ENCODE measurements around the gene SYTL3.

DNA sequence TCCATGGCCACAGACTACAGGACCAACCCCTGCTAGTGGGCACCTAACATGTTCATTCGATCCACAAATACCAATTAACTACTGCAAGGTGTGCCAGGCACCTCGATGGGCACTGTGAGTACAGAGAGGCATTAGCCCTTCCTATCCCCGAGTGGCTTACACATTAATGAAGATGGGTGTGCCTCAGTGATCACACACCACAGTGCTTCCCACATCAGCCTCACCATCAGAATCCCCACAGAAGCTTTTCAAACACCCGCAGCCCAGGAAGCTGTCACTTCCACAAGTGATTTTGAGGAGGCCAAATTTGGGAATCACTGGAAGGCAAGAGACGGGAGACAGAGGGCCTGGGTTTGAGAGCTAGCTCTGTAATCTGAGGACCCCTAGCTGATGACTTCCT lies 145.7 kb downstream of the SYTL3 start:
- TF ChIP-seq, protein P1, sequence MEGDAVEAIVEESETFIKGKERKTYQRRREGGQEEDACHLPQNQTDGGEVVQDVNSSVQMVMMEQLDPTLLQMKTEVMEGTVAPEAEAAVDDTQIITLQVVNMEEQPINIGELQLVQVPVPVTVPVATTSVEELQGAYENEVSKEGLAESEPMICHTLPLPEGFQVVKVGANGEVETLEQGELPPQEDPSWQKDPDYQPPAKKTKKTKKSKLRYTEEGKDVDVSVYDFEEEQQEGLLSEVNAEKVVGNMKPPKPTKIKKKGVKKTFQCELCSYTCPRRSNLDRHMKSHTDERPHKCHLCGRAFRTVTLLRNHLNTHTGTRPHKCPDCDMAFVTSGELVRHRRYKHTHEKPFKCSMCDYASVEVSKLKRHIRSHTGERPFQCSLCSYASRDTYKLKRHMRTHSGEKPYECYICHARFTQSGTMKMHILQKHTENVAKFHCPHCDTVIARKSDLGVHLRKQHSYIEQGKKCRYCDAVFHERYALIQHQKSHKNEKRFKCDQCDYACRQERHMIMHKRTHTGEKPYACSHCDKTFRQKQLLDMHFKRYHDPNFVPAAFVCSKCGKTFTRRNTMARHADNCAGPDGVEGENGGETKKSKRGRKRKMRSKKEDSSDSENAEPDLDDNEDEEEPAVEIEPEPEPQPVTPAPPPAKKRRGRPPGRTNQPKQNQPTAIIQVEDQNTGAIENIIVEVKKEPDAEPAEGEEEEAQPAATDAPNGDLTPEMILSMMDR (IDR thresholded peaks at IDR 0.05 in 8 of 11, conservative IDR thresholded peaks at IDR 0.05 in 3 of 11): no peak
- TF ChIP-seq POLR2A (IDR thresholded peaks at IDR 0.05) (no peak), POLR2AphosphoS5 (IDR thresholded peaks at IDR 0.05) (no peak)

Data from spleen (tissue), 7 donors.